HG02870 (cell line): Measurements from ENCODE around the gene MTA2.
"Not testable (repeated sequence)": the region's sequence is repeated elsewhere in the genome, so short reads cannot be mapped to it uniquely, and the experiment has no call there.

Source experiments
- ATAC-seq: cut with Tn5 transposase; IDR thresholded peaks from one replicate; pipeline ENCODE4 v1.9.1; 2021; ENCODE audit warnings: mild to moderate bottlenecking, moderate library complexity; ENCODE audit not compliant: unreplicated experiment

The MTA2 gene

DNA sequence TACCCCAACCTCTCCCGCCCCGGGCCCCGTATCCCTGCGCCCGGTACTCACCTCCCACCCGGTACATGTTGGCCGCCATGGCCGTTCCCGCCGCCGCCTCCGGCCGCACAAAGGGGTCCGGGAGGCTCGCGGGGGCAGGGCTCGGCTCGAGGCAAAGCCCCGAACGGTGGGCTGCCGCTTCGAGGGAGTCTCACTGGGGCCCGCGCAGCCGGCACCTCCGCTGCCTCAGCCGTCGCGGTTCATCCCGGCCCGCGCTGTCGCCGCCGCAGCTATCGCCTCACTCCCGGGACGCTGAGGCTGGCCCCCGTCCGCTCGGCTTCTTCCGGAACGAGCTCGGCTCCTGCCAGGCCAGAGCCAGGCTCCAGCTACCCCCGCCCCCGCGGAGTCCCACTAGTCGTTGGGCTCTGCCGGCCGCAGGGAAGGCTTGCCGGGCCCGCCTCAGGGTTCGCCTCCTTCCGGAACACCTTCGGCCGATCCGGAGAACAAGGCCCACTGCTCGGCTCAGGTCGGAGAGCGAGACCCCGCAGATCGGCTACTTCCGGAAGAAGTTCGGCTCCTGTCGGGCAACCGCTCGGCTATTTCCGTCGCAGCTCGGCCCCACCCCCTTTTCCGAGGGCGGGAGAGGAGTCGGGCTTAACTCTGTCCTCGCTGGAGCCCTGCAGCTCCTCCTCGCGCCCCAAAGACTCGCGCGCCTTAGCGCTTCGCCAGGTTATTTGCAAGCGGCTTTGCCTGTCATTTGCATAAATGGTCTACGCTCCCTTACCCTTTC is at the start of gene MTA2:
TSS of gene MTA2 (minus strand) at position 494 of the 769 bp plus-strand sequence. CDS start at position 79, 415 bp downstream.
- ATAC-seq, result peak; percentile 70

DNA sequence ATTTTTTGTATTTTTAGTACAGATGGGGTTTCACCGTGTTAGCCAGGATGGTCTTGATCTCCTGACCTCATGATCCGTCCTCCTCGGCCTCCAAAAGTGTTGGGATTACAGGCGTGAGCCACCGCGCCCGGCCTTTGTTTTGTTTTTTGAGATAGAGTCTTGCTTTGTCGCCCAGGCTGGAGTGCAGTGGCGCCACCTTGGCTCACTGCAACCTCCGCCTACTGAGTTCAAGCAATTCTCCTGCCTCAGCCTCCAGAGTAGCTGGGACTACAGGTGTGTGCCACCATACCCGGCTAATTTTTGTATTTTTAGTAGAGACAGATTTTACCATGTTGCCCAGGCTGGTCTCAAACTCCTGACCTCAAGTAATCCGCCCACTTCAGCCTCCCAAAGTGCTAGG is 48.6 kb upstream of the MTA2 start:
- not testable (repeated sequence) for ATAC-seq

DNA sequence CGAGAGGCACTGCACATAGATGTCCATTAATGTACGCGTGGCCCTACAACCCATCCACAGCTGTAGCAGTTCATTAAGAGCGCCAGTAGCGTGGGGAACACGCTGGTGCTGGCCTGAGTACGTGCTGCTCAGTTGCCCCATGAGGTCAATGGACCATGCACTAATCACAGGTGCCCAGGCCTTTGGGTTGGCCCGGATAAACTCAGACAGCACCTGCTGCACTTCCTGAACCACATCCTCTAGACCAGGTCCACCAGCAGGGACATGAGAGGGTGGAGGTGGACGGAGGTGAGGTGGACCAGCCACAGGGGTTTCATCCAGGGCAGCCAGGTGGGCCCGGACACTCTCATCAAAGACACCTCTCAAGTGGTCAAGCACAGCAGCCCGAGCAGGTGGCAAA is 47.8 kb upstream of the MTA2 start:
- ATAC-seq, result no peak

DNA sequence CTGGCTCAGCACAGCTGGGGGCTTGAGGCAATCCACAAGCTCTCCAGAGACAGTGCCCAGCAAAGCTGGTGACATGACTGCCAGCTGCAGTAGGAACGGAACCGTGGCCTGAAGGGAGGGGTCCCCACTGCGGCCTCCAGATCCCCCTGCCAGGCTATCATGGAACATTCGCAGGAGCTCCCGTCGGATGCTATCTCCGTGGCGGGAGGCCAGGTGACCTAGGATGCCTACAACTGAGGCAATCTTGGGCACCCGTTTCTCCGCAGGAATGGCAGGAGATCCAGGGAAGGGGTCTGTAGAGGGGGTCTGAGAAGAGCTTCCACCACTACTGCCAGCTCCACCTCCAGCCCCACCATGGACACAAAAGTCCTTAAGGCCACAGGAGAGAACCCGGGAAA is 47.3 kb upstream of the MTA2 start:
- no peak for ATAC-seq

DNA sequence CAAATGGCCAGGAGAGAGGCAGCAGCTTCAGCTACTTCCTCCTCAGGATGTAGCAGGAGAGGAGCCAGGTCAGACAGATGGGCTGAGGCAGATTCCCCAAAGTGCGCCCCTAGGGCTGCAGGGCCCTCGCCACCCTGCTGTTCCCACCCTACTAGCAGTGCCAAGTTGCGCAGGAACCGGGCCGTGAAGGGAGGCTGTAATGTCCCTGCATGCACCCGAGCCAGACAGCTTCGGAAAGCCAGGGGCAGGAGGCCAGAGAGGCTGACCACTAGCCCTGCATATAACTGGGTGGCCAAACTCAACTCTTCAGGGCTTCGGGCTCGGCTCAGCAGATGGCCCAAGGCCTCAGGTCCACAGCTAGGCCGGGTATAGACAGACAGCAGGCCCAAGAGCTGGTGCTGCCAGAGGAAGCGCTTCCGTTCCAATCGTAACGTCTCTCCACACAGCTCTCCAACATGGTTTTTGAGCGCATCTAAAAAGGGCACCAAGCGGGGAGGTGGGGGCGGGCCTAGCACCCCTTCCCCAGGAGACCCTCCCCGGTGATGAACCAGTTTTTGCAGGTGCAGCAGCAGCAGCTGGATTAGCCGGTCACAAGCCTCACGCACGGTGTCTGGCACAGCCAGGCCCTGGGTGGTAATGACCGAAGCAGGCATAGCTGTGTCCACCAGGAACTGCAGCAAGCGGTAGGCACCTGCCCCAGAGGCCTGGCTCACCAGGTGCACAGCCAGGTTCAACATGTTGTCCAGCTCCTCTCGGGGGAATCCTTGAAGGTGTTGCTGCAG is 46.7 kb upstream of the MTA2 start:
- ATAC-seq, result no peak

DNA sequence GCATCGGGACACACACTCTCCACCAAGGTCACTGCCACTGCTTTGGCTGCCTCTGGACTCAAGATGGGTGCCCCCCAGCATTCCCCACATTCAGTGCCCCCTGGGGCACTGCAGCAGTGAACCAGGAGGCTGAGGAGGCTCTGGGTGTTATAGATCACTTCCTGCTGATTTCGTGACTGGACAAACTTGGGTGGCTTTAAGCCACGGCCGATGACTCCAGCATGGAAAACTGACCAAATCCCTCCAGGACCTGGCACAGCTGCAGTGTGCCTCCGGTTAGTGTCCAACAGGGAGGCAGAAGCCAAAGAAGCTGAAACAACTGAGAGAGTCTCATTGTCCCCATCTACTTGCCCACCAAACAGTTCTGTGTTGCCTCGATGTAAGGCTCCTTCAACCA is 45.9 kb upstream of the MTA2 start:
- ATAC-seq, result no peak

DNA sequence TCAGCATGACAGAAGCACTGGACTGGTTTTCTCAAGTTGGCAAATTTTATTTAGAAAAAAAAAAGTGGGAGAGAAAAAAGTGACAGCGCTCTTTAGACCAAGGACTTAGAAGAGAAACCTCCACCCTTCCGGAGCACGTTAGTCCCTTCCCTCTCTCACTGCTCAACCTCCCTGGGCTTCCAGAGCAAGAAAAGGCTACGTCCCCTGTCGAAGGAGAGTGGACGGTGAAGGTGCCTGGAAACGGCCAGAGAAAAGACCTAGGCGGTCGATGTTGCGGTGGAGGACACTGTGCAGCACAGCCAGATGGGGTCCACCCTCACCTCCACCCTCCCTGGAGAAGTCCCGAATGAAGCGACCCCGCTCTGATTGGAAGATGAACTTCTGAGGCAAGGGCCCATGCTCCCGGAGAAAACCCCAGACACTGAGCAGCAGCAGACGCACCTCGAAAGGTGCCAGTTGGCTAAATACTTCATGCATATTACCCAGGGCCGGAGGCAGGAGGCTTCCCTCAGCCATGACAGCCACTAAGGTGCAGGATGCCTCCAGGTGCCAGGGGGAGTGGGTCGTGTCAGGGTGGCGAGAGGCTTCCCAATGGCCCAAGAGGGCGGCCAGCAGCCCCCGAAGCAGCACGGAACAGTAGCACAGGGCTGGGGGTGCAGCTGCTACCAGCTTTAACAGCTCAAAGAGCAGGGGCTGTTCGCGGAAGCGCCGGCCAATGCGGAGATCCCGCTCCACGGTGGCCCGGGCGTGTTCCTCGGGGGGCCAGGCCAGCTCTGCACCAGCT is 45.4 kb upstream of the MTA2 start:
- no peak for ATAC-seq

DNA sequence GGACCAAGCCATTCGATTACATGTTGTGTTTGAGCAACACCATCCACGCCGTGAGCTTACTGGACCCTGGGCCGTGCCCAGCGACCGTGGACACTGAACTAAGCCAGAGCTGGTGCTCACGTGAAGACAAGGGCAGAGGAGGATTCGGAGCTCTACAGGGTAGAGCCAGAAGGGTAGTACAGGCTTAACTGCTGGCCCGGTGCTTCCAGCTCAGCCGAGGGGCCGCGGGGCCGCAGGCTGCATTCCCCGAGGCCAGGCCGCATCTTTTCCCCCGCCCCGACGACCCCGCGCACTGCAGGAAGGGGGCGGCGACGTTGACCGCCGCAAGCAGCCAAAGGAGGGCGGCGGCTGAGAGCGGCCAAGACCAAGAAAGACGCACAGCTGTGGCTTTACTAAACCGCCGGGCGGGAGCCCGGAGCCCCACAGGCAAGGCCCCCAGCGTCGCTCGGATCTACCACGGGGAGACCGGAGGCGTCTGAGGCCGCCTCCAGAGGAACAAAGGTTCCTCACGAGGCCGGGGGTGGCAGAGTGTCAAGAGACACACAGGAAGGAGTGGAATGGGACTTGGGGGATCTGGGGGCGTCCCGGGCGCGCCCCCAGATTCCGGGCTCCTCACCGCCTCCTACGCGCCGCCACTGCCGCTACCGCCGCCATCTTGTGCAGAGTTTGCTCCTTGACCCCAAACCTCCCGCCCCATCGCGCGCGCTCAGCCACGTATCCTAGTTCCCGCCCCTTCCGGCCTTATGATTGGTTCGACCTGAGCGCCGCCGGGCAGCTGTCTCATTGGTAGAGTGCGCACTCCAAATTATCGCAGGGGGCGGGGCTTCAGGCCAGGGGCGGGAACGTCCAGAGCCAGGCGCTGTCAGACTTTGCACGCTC is 44.5 kb upstream of the MTA2 start, which contains the start of gene GANAB:
TSS of gene GANAB (minus strand) at position 668 of the 879 bp plus-strand sequence. CDS start at position 654, 14 bp downstream.
- ATAC-seq, result peak; percentile 90

DNA sequence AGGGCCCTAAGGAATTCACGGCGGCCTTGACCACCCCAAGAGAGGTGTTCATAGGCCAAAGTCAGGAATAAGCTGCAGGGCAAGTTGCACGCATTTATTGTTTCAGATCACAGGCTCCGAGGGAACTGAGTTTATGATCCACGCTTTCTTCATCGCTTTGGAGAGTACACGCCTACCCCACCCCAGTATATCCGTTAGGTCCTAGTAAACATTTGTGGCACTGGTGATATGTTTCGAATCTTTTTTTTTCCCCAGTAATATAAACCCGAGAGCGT is 43.9 kb upstream of the MTA2 start:
- no peak for ATAC-seq

DNA sequence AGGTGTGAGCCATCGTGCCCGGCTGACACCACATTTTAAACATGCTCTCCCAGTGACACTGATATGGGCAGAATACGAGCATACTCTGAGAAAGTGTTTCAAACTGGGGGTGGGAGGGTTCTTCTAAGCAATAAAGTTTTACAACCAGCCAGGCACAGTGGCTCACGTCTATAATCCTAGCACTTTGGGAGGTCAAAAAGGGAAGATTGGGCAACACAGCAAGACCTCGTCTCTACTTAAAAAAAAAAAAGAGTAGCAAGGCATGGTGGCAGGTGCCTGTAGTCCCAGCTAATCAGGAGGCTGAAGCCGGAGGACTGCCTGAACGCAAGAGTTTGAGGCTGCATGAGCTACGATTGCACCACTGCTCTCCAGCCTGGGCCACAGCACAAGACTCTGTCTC is 42.6 kb upstream of the MTA2 start:
- no peak for ATAC-seq

DNA sequence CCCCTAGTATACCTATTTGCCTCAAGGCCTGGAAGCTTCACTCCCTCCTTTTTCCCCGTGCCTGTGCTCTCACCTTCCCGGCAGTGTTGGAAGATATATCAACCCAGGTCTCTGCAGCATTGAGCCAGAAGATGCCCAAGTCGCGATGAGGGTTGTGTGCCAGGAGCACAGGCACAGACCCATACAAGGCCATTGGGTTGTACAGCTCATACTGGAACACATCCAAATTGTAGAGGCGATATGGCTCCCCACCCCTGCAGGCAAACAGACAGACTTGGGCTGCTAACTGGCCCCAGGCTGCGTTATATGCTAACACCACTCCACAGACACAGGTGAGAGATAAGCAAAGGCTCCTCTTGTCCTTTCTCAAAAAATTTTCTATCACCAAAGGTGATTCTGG is 30.8 kb upstream of the MTA2 start:
- ATAC-seq, result no peak

DNA sequence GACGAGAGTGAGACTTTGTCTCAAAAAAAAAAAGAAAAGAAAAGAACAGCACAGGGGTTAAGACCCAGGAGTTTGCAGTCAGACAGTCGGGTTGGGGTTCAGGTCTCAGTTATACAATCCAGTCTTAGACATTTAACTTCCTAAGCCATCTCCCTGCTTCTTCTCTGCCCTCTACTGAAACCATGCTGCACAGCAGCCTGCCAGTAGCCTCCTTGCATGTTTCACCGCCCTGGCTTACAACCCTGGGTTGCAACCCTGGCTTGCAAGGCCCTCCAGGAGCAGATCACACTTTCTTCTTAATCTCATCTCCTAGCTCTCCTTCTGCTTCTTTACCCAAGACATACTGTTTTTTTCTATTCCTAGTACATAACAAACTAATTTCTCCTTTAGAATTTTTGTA is 26.0 kb upstream of the MTA2 start:
- ATAC-seq, result no peak

DNA sequence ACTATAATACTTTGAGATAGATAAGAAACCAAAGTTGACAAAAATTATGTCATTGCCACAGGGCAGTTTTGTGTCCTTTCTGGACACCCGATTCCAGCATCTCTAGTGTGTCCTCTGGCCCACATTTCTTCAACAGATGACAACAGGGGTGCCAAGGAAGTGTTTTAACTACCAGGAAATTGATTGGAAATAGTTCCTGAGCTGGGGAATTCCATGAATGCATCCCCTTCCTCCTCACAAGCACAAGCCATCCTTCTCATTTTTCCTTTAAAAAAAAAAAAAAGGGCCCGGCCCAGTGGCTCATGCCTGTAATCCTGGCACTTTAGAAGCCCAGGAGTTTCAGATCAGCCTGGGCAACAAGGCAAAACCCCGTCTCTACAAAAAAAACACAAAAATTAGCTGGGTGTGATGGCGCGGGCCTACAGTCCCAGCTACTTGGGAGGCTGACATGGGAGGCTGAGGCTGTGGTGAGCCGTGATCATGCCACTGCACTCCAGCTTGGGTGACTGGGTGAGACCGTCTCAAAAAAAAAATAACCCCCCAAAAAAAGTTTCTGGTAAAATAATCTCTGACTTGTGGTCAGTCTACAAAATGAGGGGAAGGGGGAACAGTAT is 20.9 kb upstream of the MTA2 start:
- ATAC-seq, result no peak

DNA sequence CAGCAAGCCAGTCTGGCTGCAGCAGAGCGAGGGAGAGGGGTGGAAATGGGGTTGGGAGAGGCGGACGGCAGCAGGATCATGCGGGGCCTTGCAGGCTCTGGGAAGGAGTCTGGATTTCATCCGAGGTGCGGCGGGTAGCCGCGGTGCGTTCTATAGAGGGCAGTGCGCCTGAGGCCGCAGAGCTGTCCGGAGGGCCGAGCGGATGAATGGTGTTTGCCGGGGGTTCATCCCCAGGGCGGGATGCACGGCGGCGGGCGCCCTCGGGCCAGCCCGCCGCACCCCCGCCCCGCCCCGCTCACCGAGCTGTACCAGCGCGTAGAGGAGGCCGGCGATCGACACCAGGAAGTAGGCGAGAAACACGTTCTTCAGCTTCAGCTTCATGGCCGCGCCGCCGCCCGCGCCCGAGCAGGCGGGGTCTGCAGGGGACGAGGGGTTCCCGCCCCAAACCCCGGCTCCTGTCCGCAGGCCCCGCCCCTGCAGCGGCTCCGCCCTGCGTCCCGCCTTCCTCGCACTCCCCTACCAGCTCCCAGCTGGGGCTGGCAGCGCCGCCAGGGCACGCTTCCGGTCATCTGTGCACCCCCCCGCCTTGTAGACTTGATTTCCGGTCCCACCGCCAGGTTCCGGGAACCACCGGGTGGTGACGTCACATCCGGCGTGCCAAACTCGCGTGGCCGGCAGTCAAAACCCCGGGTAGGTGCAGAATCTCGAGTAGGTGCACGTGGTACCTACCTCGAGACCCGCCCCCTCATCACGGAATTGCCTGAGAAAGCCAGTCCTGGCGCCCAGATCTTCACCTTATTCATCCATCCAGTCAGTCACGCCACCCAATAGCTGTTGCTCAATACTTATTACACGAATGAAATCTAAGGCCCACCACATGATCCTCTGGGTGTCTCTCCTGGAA is 20.2 kb upstream of the MTA2 start, which contains the start of gene B3GAT3:
TSS of gene B3GAT3 (minus strand) at position 420 of the 904 bp plus-strand sequence. CDS start at position 381, 39 bp downstream.
- peak; percentile 92 for ATAC-seq

DNA sequence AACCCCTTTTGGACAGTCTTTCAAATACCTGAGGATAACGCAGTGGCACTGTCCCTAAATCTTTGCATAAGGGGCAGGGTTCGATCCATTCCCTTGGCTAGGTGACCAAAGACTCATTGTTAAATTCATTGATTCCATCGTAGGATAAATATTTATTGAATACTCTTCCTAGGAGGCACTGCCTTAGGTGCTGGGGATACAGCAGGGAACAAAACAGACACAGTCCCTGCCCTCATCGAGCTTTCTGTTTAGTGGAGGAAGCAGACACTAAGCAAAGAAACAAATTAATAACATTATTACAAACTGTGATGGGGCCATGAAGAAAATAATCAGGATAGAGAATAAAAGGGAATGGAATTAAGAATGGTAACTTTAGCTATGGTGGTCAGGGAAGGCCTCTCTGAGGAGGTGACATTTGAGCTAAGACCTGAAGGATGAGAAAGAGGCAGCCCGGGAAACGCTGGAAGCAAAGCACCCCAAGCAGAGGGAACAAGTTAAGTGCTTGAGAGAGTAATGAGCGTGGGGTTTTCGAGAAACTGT is 19.4 kb upstream of the MTA2 start:
- ATAC-seq, result no peak

DNA sequence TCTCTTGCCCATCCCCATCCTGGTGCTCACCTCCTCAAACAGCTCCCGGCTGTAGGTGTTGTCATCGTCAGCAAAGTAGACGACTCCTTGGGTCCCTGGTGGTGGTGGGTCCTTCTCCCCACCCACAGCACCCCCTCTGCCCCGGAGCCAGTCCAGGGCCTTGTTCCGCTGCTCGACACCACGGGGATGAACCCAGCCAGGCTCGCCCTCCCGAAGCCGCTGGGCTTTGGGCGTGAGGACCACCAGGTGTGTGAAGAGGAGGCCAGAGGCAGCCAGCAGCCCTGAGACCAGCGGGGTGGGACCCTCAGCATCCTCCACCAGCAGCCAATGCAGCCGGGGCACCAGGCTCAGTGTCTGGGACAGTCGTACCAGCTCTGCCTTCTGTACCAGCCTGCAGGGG is 15.3 kb upstream of the MTA2 start:
- ATAC-seq, result not testable (repeated sequence)

DNA sequence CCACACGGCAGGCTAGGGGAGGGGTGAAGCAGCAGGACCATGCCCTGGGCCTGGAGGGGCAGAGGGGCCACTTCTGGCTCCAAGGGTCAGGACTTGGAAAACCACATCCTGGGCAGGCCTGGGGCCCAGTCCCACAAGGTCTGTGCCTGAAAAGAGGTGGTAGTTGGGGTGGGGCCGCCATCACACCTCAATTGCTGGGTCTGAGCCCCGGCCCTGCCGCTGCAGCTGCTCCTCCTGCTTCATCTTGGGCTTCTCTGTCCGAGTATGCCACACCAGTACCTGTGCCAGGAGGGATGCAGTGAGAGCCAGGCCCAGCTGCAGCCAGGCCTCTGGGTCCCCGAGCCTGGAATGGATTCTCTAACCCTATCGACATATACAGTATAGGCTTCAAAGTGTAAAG is 13.9 kb upstream of the MTA2 start:
- ATAC-seq, result no peak

DNA sequence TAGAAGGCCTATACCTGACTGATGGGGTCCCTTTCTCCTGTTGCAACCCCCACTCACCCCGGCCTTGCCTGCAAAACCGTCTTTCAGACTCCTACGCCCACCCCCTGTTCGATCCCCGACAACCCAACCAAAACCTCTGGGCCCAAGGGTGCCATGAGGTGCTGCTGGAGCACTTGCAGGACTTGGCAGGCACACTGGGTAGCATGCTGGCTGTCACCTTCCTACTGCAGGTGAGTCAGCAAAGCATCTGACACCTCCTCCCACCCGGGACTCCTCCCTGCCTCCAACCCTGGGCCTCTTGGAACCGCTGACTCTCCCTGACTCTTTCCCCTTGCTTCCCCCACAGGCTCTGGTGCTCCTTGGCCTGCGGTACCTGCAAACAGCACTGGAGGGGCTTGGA is 12.6 kb upstream of the MTA2 start:
- no peak for ATAC-seq

DNA sequence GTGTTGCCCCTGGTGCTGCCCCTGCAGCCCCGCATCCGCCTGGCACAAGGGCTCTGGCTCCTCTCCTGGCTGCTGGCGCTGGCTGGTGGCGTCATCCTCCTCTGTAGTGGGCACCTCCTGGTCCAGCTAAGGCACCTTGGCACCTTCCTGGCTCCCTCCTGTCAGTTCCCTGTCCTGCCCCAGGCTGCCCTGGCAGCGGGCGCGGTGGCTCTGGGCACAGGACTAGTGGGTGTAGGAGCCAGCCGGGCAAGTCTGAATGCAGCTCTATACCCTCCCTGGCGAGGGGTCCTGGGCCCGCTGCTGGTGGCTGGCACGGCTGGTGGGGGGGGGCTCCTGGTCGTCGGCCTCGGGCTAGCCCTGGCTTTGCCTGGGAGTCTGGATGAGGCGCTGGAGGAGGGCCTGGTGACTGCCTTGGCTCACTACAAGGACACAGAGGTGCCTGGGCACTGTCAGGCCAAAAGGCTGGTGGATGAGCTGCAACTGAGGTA is 11.7 kb upstream of the MTA2 start:
- no peak for ATAC-seq
